Calu3 (cell line): Measurements from ENCODE around the gene USP17L30. TPM values are rescaled to one million over a fixed set of nuclear protein-coding genes. Genes with fewer than 3 reads are reported as not detected.

ENCODE experiments used
- total RNA-seq: library from RNA; stranded (reverse); gene quantifications from 2 replicates; pipeline ENCODE4 v1.2.3, GENCODE V29; 2022

USP17L30 gene
- total RNA-seq, 1 experiment from 2014 or later: not detected

Other genes with a start within 250 kb of the USP17L30 start
- not detected in 2 replicates for gene FAM90A26, start 192.7 kb upstream of the USP17L30 start, total RNA-seq
- gene USP17L10, start 152.5 kb upstream of the USP17L30 start, total RNA-seq: not detected in 2 replicates
- gene USP17L11, start 147.7 kb upstream of the USP17L30 start, total RNA-seq: not detected in 2 replicates
- gene USP17L12, start 143.0 kb upstream of the USP17L30 start, total RNA-seq: not detected in 2 replicates
- not detected in 2 replicates for gene USP17L13, start 138.2 kb upstream of the USP17L30 start, total RNA-seq
- not detected in 2 replicates for gene USP17L15, start 128.7 kb upstream of the USP17L30 start, total RNA-seq
- not detected in 2 replicates for gene USP17L17, start 119.2 kb upstream of the USP17L30 start, total RNA-seq
- gene USP17L18, start 114.5 kb upstream of the USP17L30 start, total RNA-seq: not detected in 2 replicates
- not detected in 2 replicates for gene USP17L19, start 109.8 kb upstream of the USP17L30 start, total RNA-seq
- gene USP17L20, start 105.0 kb upstream of the USP17L30 start, total RNA-seq: not detected in 2 replicates
- not detected in 2 replicates for gene USP17L21, start 100.3 kb upstream of the USP17L30 start, total RNA-seq
- gene USP17L22, start 95.5 kb upstream of the USP17L30 start, total RNA-seq: not detected in 2 replicates
- not detected in 2 replicates for gene USP17L24, start 38.0 kb upstream of the USP17L30 start, total RNA-seq
- gene USP17L25, start 33.2 kb upstream of the USP17L30 start, total RNA-seq: not detected in 2 replicates
- gene USP17L26, start 28.5 kb upstream of the USP17L30 start, total RNA-seq: not detected in 2 replicates
- gene USP17L5, start 23.7 kb upstream of the USP17L30 start, total RNA-seq: not detected in 2 replicates
- gene USP17L27, start 19.0 kb upstream of the USP17L30 start, total RNA-seq: not detected in 2 replicates
- not detected in 2 replicates for gene USP17L28, start 14.2 kb upstream of the USP17L30 start, total RNA-seq
- gene USP17L29, start 9.5 kb upstream of the USP17L30 start, total RNA-seq: not detected in 2 replicates
- not detected in 2 replicates for gene DEFB131A, start 81.3 kb downstream of the USP17L30 start, total RNA-seq